ENCODE data around the gene GDF10.

GDF10 gene

GRCh38 chr10:47268696-47269095 lies 31.3 kb upstream of the GDF10 start:
- DNase-seq (ENCODE audit: low read depth): no peak
- TF ChIP-seq, protein P1, sequence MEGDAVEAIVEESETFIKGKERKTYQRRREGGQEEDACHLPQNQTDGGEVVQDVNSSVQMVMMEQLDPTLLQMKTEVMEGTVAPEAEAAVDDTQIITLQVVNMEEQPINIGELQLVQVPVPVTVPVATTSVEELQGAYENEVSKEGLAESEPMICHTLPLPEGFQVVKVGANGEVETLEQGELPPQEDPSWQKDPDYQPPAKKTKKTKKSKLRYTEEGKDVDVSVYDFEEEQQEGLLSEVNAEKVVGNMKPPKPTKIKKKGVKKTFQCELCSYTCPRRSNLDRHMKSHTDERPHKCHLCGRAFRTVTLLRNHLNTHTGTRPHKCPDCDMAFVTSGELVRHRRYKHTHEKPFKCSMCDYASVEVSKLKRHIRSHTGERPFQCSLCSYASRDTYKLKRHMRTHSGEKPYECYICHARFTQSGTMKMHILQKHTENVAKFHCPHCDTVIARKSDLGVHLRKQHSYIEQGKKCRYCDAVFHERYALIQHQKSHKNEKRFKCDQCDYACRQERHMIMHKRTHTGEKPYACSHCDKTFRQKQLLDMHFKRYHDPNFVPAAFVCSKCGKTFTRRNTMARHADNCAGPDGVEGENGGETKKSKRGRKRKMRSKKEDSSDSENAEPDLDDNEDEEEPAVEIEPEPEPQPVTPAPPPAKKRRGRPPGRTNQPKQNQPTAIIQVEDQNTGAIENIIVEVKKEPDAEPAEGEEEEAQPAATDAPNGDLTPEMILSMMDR (IDR thresholded peaks at IDR 0.05; ENCODE audit: low read depth, low read length, missing control alignments): no peak
- H3K4me3 ChIP-seq (ENCODE audit: low read depth, low read length): no peak overlapping the region

- no peak for DNase-seq (ENCODE audit: low read depth)
- no peak overlapping the region for H3K4me3 ChIP-seq (ENCODE audit: low read depth, low read length)
- TF ChIP-seq, protein P1 (IDR thresholded peaks at IDR 0.05; ENCODE audit: low read depth, low read length, missing control alignments): no peak
These were observed 30.7 kb upstream of the GDF10 start for GRCh38 chr10:47269294-47269693.

- no peak for DNase-seq (ENCODE audit: low read depth)
- no peak overlapping the region for H3K4me3 ChIP-seq (ENCODE audit: low read depth, low read length)
- TF ChIP-seq, protein P1 (IDR thresholded peaks at IDR 0.05; ENCODE audit: low read depth, low read length, missing control alignments): no peak
These were observed 23.9 kb upstream of the GDF10 start for GRCh38 chr10:47276071-47276470.

DNA sequence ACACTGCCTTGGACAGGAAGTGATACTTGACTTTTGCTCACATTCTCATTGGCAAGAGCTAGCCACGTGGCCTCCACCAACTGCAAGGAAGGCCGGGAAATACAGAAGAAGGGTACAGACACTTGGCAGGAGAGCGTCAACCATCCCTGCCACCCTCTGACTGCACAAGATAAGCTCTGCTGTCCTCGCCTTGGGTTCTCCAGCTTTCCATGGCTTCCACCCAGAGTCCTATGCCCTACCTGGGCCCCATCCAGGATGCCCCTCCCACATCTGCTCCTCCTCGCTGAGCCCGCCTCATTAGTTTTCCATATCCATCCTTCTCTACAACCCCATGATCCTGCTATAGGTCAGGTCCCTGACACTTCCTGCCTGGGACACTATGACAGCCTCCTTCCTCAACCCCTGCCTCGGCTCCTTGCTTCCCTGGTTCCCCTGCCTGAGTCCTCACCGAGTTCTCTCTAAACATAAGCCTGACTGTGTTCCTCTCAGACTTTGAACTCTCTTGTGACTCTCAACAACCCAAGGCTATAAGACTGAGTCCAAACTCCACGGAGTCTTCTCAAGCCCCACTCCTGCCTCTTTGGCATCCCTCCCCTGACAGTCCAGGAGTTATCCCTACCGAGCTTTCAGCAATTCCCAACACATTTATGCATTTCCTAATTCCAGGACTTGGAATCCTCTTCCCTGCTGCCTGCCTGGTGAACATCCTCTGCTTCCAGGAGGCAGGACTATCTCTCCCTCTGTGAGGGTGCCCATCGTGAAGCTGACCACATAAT lies 23.2 kb upstream of the GDF10 start:
- no peak for DNase-seq (ENCODE audit: low read depth)
- H3K4me3 ChIP-seq (ENCODE audit: low read depth, low read length): no peak overlapping the region
- TF ChIP-seq, protein P1 (IDR thresholded peaks at IDR 0.05; ENCODE audit: low read depth, low read length, missing control alignments): no peak

- no peak for DNase-seq (ENCODE audit: low read depth)
- TF ChIP-seq, protein P1 (IDR thresholded peaks at IDR 0.05; ENCODE audit: low read depth, low read length, missing control alignments): no peak
- H3K4me3 ChIP-seq (ENCODE audit: low read depth, low read length): no peak overlapping the region
These were observed 22.4 kb upstream of the GDF10 start for GRCh38 chr10:47277352-47278151.

DNA sequence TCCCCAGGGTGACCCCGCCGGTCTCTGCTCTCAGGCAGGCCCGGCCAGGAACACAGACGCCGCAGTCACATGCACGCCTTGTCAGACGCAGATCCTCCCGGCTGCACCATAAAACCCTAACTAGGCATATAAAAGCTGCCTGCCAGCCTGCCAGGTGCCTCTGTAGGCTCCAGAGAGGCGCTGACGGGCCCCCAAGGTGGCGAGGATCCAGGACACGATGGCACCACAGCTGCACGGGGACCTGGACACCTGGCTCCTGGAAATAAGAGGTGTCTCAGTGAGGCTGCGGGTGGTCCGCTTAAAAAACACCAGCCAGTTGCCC lies 21.9 kb upstream of the GDF10 start:
- DNase-seq (ENCODE audit: low read depth): no peak
- TF ChIP-seq, protein P1 (IDR thresholded peaks at IDR 0.05; ENCODE audit: low read depth, low read length, missing control alignments): no peak
- H3K4me3 ChIP-seq (ENCODE audit: low read depth, low read length): no peak overlapping the region
